ENCODE data around the gene PBX1.
A peak's percentile ranks its signal among the peaks of the same experiment; 100 is the strongest.
"Not testable (repeated sequence)": the region's sequence is repeated elsewhere in the genome, so short reads cannot be mapped to it uniquely, and the experiment has no call there.

Gene PBX1

GRCh38 chr1:164644774-164645644 lies 86.0 kb downstream of the PBX1 start:
- no peak for FAIRE-seq

GRCh38 chr1:164645921-164646320 lies 86.9 kb downstream of the PBX1 start:
- no peak for FAIRE-seq

GRCh38 chr1:164647211-164647610 lies 88.2 kb downstream of the PBX1 start:
- peak; percentile 82 for FAIRE-seq

- no peak for FAIRE-seq
Measured at GRCh38 chr1:164648636-164649035, 89.7 kb downstream of the PBX1 start.

- FAIRE-seq, result no peak
Measured at GRCh38 chr1:164649146-164649545, 90.2 kb downstream of the PBX1 start.

- FAIRE-seq, result no peak
Measured at GRCh38 chr1:164650531-164650930, 91.5 kb downstream of the PBX1 start.

GRCh38 chr1:164651351-164651951 lies 92.5 kb downstream of the PBX1 start:
- no peak for FAIRE-seq

- FAIRE-seq, result not testable (repeated sequence)
Measured at GRCh38 chr1:164652969-164653368, 94.0 kb downstream of the PBX1 start.

- no peak for FAIRE-seq
Measured at GRCh38 chr1:164653705-164654104, 94.7 kb downstream of the PBX1 start.

- FAIRE-seq, result no peak
Measured at GRCh38 chr1:164654200-164654599, 95.2 kb downstream of the PBX1 start.

GRCh38 chr1:164658864-164659263 lies 99.9 kb downstream of the PBX1 start:
- FAIRE-seq, result no peak

- FAIRE-seq, result no peak
Measured at GRCh38 chr1:164659621-164660411, 100.8 kb downstream of the PBX1 start.

GRCh38 chr1:164660412-164660772 lies 101.4 kb downstream of the PBX1 start:
- FAIRE-seq, result no peak

GRCh38 chr1:164660775-164661174 lies 101.8 kb downstream of the PBX1 start:
- no peak for FAIRE-seq

GRCh38 chr1:164662462-164662861 lies 103.5 kb downstream of the PBX1 start:
- no peak for FAIRE-seq

GRCh38 chr1:164662955-164663354 lies 104.0 kb downstream of the PBX1 start:
- no peak for FAIRE-seq

GRCh38 chr1:164664127-164664526 lies 105.1 kb downstream of the PBX1 start:
- no peak for FAIRE-seq

- FAIRE-seq, result no peak
Measured at GRCh38 chr1:164667001-164667400, 108.0 kb downstream of the PBX1 start.

GRCh38 chr1:164667600-164667999 lies 108.6 kb downstream of the PBX1 start:
- FAIRE-seq, result no peak

GRCh38 chr1:164668491-164669400 lies 109.8 kb downstream of the PBX1 start:
- FAIRE-seq, result no peak

GRCh38 chr1:164670026-164670425 lies 111.0 kb downstream of the PBX1 start:
- FAIRE-seq, result no peak

- FAIRE-seq, result no peak
Measured at GRCh38 chr1:164670786-164671185, 111.8 kb downstream of the PBX1 start.

All from endometrium (tissue), 2 donors.